Measurements from ENCODE around the gene TNFRSF17.
"Not testable (repeated sequence)": the region's sequence is repeated elsewhere in the genome, so short reads cannot be mapped to it uniquely, and the experiment has no call there.

The TNFRSF17 gene

GRCh38 chr16:11964761-11965551 lies at the start of gene TNFRSF17:
TNFRSF17 (plus strand) TSS chr16:11965210; CDS start chr16:11965325, 115 bp downstream.
- in situ Hi-C loops (cut with MboI; ENCODE audit: low sequenced_read_pairs) = no loop called here

DNA sequence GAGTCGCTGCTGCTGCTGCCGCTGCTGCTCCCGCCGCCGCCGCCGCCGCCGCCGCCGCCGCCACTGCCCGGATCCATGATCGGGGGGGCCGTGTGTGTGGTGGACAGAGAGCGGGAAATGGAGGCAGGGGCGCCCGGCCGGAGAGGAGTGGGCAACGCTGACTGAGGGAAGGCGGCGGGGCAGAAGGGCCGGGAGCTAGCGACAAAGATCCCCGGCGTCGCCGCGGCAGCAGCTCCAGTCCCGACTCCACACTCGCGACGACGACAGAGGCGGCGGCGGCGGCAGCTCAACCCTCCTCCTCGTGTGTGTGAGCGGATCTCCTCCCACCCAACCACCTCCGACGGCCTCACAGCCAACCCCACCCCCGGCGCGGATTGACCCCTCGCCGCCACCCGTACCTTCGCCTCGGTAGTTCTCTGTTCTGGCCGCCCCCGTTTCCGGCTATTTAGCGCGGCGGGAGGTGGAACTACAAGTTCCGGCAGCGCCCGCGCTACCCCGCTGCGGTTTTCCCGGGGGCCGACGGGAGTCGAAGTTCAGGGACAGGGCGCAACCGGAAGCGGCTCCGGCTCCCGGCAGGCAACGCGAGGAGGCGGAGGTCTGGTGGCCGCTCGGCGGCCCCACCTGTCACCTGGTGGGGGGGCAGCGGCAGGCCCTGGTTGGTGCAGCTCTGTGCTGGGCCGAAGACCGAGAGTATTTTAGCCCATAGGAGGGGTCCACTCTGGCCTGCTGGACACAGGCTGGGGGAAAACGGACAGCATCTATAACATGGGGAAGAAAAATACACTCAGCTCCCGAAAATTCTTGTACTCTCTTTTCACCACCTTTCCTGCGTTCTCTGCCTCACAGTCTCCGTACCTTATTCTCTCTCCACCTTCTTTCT lies 49.1 kb upstream of the TNFRSF17 start, which contains the start of gene GSPT1:
Gene GSPT1 (minus strand): TSS at position 313 of the 880 bp plus-strand sequence. CDS start 236 bp downstream, at position 77.
- in situ Hi-C loops (cut with MboI; ENCODE audit: low sequenced_read_pairs) = no loop called here

DNA sequence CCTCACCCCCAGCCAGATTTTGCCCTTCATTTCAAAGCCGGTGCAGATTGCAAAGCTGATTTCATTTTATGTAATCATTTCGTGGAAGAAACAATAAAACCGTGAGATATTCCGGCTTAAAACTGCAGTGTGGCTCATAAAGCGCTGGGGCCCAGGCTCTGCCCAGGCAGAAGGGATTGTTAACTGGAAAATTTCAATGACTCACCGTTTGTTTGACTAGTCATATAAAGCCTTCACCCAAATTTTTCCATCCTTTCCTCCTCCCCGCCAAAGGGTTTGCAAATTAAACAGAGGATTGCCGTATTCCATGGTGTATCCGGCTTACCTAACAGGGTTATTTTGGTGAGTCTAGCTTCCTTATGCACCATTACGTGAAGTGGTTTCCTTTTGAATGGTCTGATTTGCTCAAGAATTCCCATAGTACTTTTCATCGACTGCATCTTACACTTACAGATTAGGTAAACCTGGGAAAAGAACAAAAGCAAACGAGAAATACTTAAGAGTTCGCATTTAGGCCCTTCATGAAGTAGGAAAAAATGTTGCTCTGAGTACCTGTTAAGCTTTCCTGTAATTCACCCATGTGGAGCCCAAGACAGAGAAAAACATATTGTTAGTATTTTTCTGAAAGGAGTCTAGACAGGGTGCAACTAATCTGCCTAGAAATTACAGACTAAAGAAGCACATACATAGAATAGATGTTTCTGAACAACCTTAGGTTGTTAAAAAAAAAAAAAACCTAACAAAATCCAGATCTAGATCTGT lies 48.3 kb upstream of the TNFRSF17 start:
- in situ Hi-C loops (cut with MboI; ENCODE audit: low sequenced_read_pairs) = no loop called here

DNA sequence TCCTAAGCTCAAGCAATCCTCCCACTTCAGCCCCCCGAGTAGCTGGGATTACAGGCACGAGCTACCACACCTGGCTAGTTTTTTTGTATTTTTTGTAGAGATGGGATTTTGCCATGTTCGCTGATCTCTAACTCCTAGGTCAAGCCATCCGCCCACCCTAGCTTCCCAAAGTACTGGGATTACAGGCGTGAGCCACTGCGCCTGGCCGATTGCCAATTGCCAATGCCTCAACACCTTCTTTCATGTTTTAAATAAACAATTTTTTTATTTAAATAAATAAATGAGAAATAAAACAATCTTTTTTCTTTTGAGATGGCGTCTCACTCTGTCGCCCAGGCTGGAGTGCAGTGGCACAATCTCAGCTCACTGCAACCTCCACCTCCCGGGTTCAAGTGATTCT lies 41.0 kb upstream of the TNFRSF17 start:
- in situ Hi-C loops (cut with MboI; ENCODE audit: low sequenced_read_pairs) = not testable (repeated sequence)

DNA sequence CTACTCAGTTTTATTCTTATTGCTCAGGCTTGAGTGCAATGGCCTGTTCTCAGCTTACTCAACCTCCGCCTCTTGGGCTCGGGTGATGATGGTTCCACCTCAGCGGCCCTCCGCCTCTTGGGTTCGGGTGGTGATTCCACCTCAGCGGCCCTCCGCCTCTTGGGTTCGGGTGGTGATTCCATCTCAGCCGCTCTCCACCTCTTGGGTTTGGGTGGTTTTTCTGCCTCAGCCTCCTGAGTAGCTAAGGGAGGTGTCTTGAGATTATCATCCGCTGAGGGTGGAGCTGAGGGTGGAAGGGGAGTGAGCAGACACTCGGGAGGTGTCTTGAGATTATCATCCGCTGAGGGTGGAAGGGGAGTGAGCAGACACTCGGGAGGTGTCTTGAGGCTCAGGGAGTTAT lies 37.7 kb upstream of the TNFRSF17 start:
- in situ Hi-C loops (cut with MboI; ENCODE audit: low sequenced_read_pairs) = not testable (repeated sequence)

GRCh38 chr16:11941945-11942344 lies 23.1 kb upstream of the TNFRSF17 start, which contains the start of gene NPIPB2:
NPIPB2 (minus strand) TSS chr16:11942045; CDS start chr16:11942045, 0 bp downstream.
- in situ Hi-C loops (cut with MboI; ENCODE audit: low sequenced_read_pairs) = not testable (repeated sequence)

GRCh38 chr16:11946433-11946832 lies 18.6 kb upstream of the TNFRSF17 start:
- in situ Hi-C loops (cut with MboI; ENCODE audit: low sequenced_read_pairs) = no loop called here

GRCh38 chr16:11948819-11949218 lies 16.2 kb upstream of the TNFRSF17 start:
- in situ Hi-C loops (cut with MboI; ENCODE audit: low sequenced_read_pairs) = no loop called here

- in situ Hi-C loops (cut with MboI; ENCODE audit: low sequenced_read_pairs) = no loop called here
Observed at GRCh38 chr16:11949527-11949926, 15.5 kb upstream of the TNFRSF17 start.

- in situ Hi-C loops (cut with MboI; ENCODE audit: low sequenced_read_pairs) = no loop called here
Observed at GRCh38 chr16:11950388-11950787, 14.6 kb upstream of the TNFRSF17 start.

DNA sequence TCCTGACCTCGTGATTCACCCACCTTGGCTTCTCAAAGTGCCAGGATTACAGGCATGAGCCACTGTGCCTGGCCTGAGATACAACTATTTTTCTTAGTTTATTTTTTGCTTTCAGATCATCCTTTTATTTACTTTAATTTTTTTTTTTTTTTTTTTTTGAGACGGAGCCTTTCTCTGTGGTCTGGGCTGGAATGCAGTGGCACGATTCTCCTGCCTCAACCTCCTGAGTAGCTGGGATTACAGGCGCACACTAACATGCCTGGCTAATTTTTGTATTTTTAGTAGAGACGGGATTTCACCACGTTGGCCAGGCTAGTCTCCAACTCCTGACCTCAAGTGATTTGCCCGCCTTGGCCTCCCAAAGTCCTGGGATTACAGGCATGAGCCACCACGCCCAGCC lies 11.4 kb upstream of the TNFRSF17 start:
- in situ Hi-C loops (cut with MboI; ENCODE audit: low sequenced_read_pairs) = not testable (repeated sequence)

- in situ Hi-C loops (cut with MboI; ENCODE audit: low sequenced_read_pairs) = no loop called here
Observed at GRCh38 chr16:11955713-11956123, 9.3 kb upstream of the TNFRSF17 start.

DNA sequence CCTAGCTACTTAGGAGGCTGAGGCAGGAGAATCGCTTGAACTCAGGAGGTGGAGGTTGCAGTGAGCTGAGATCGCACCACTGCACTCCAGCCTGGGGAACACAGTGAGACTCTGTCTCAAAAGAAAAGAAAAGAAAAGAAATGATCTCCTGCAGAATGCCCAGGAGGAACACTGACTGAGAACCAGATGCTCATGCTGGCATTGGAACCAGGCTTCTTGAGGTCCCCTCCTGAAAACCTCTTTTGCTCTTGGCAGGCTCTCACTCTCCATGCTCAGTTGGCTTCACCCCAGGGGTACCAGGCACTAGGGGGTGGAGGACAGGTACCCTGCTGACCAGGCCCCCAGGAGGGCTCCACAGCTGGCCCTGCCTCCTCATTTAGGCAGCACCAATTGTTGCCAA lies 8.5 kb upstream of the TNFRSF17 start:
- in situ Hi-C loops (cut with MboI; ENCODE audit: low sequenced_read_pairs) = no loop called here

DNA sequence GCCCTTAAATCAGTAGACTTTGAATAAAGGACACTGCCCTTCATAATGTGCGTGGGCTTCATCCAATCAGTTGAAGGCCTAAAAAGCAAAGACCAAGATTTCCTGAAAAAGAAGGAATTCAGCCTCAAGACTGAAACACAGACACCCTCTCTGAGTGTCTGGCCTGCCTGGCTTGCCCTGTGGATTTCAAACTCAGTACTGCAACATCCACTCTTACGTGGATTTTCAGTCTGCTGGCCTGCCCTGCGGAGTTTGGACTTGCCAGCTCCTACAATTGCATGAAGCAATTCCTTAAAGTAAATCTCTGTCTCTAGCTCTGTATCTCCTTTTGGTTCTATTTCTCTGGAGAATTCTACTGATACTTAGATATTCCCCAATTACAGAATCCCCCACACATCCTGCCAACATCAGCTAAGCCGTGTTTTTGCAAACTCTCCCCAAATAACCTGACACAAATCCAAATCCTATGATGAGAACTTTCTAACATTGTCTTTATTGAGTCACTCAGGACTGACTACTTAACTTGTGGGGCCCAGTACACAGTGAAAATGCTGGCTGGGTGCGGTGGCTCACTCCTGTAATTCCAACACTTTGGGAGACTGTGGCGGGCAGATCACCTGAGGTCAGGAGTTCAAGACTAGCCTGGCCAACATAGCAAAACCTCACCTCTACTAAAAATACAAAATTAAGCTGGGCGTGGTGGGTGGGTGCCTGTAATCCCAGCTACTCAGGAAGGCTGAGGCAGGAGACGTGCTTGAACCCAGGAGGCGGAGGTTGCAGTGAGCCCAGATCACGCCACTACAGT lies 7.2 kb upstream of the TNFRSF17 start:
- in situ Hi-C loops (cut with MboI; ENCODE audit: low sequenced_read_pairs) = no loop called here

DNA sequence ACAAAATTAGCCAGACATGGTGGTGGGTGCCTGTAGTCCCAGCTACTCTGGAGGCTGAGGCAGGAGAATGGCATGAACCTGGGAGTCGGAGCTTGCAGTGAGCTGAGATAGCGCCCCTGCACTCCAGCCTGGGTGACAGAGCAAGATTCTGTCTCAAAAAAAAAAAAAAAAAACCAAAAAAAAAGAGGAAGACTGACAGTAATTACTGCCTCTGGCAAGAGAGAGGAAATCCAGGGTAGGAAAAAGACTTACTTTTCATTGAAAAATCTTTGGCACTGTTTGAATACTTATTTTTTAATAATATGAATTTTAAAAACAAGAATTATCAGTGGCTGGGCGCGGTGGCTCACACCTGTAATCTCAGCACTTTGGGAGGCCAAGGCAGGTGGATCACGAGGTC lies 2.6 kb upstream of the TNFRSF17 start:
- in situ Hi-C loops (cut with MboI; ENCODE audit: low sequenced_read_pairs) = not testable (repeated sequence)

GRCh38 chr16:11962978-11963377 lies 2.0 kb upstream of the TNFRSF17 start:
- in situ Hi-C loops (cut with MboI; ENCODE audit: low sequenced_read_pairs) = not testable (repeated sequence)

DNA sequence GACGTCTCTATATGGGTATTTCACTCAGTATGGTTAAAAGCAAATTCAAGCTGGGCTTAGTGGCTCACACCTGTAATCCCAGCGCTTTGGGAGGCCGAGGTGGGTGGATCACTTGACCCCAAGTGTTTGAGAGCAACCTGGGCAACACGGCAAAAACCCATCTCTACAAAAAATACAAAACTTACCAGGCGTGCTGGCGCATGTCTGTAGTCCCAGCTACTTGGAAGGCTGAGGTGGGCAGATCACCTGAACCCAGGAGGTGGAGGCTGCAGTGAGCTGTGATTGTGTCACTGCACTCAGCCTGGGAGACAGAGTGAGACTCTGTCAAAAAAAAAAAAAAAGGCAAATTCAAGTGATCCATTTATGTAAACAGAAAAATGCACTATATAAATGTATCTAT lies 1.3 kb upstream of the TNFRSF17 start:
- in situ Hi-C loops (cut with MboI; ENCODE audit: low sequenced_read_pairs) = no loop called here

- in situ Hi-C loops (cut with MboI; ENCODE audit: low sequenced_read_pairs) = no loop called here
Observed at GRCh38 chr16:11966173-11966572, 1.2 kb downstream of the TNFRSF17 start.

DNA sequence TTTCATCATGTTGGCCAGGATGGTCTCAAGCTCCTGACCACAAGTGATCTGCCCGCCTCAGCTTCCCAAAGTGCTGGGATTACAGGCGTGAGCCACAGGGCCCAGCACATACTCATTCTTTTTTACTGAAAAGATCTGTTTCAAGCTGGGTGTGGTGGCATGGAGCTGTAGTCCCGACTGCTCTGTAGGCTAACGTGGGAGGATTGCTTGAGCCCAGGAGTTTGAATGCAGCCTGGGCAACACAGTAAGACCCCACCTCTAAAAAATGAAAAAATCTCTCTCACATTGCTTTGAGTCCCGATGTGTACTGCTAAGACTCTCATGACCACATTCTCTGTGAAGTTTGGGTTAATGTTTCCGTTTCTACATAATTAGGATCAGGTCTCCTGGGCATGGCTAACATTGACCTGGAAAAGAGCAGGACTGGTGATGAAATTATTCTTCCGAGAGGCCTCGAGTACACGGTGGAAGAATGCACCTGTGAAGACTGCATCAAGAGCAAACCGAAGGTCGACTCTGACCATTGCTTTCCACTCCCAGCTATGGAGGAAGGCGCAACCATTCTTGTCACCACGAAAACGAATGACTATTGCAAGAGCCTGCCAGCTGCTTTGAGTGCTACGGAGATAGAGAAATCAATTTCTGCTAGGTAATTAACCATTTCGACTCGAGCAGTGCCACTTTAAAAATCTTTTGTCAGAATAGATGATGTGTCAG lies 2.3 kb downstream of the TNFRSF17 start:
- in situ Hi-C loops (cut with MboI; ENCODE audit: low sequenced_read_pairs) = no loop called here

Measured in hTERT RPE-1 (cell line).